Body of pancreas (tissue), 4 donors: Measurements from ENCODE around the gene PAGE5. TPM values are rescaled to one million over a fixed set of nuclear protein-coding genes. Genes with fewer than 3 reads are reported as not detected.

Experiments
- ATAC-seq: fragments of 150-250 bp; one replicate; pipeline ENCODE4 v1.9.1; 2016
- DNase-seq, 4 donors: peaks; one replicate each; pipeline ENCODE4 v3.0.0-alpha.2; 2019
- H3K27ac ChIP-seq, 4 donors: fragments of 200-600 bp; sonication (generic); 1 replicate in 3 of 4; 2 replicates in 1 of 4; pipeline versions ENCODE4 v1.5.1 to v1.6.1; 2016 to 2019; ENCODE audit warnings: mild to moderate bottlenecking in 1 of 4, mixed read lengths in 1 of 4, moderate library complexity in 1 of 4
- H3K27me3 ChIP-seq, 2 donors: fragments of 200-600 bp; sonication (generic); one replicate each; pipeline ENCODE4 v1.6.0; 2016; ENCODE audit warnings: mild to moderate bottlenecking in 1 of 2
- H3K36me3 ChIP-seq, 2 donors: fragments of 200-600 bp; sonication (generic); replicated peaks in 1 of 2; 2 replicates each; pipeline ENCODE4 v1.5.1; 2016; ENCODE audit warnings: low read depth in 2 of 2; ENCODE audit not compliant: insufficient read depth in 1 of 2
- H3K4me1 ChIP-seq: fragments of 200-600 bp; sonication (generic); one replicate; pipeline ENCODE4 v1.6.0; 2016
- H3K4me3 ChIP-seq, 2 donors: fragments of 200-600 bp; sonication (generic); 1 replicate in 1 of 2; 2 replicates in 1 of 2; pipeline ENCODE4 v1.5.1; 2016 to 2019
- H3K9me3 ChIP-seq, 3 donors: fragments of 200-600 bp; sonication (generic); 1 replicate in 2 of 3; 2 replicates in 1 of 3; pipeline ENCODE4 v1.5.1; 2016
- CTCF ChIP-seq, 7 experiments: fragments of 450-650 bp in 4 of 7; fragments of 200-600 bp in 3 of 7; sonication (generic) in 3 of 7; IDR thresholded peaks; one replicate each; pipeline ENCODE4 v1.5.1; 2016 to 2019; ENCODE audit warnings: antibody characterized with exemption in 7 of 7
- POLR2A ChIP-seq, 3 donors: fragments of 450-650 bp; IDR thresholded peaks; one replicate each; pipeline ENCODE4 v1.6.1; 2016; ENCODE audit warnings: antibody characterized with exemption in 3 of 3, mild to moderate bottlenecking in 2 of 3
- WGBS, 2 donors: methylation state at CpG; one replicate each; pipeline ENCODE4 v1.1.5; 2017; 5-methylcytosine and 5-hydroxymethylcytosine counted together
- intact Hi-C: fragments of 100-400 bp; cut with DNase I; formaldehyde crosslinking; loops from one replicate; pipeline ENCODE4 v1.15.1; 2023
- total RNA-seq, 2 donors: library from RNA; depleted of rRNA; stranded (reverse); fragments of >200 nt; gene quantifications; one replicate each; pipeline ENCODE4 v1.1.0, GENCODE V29; 2016

PAGE5 gene
- not detected for total RNA-seq

DNA sequence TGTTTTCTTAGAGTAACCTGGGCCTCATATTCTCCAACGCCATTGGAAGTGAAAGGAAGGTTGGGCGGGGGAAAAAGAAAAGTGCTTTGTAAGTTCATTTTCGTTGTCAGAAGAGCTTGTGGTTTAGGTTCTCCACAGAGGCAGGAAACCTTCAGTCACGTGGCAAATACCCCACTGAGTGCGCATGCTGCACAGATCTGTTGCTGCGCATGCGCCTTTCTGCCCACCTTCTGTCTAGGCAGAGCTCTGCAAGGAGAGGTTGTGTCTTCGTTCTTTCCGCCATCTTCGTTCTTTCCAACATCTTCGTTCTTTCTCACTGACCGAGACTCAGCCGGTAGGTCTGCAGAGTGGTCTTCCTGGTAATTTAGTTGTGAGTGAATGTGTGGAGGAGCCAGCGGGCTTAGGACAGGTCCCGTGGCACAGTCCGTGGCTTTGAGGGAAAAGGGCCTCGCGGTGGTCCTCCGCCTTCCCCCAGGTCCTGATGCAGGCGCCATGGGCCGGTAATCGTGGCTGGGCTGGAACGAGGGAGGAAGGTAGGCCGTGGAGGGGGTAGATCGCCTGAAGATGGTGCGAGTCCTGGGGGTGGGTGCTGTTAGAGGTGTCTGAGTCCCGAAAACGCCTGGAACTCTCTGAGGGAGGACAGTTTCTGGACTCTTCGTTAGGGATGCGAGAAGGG lies at the start of gene PAGE5:
Gene PAGE5, plus strand, starts transcription at position 228 of the 676 bp plus-strand sequence. CDS start 1,037 bp downstream, outside the sequence.
- intact Hi-C loops, result loop anchor here (10.0 kb wide), 1 partner anchor 45 kb away; no protein-coding TSS in a partner anchor
- DNase-seq (no peak), ATAC-seq (no peak)
- no peaks in the 10 kb centered on the region for H3K36me3 ChIP-seq
- H3K27ac ChIP-seq, result no peak within 1 kb of the TSS
- H3K9me3 ChIP-seq, result no peaks in the 10 kb centered on the region
- no peak within 1 kb of the TSS for H3K4me3 ChIP-seq
- no peaks in the 10 kb centered on the region for H3K4me1 ChIP-seq
- 77 to 82% methylated on average over 22 to 29 of the region's 30 CpGs for WGBS, 2 donors
- no peak for TF ChIP-seq CTCF (IDR thresholded peaks at IDR 0.05)
- TF ChIP-seq POLR2A (IDR thresholded peaks at IDR 0.05), result no peak
- no peaks in the 10 kb centered on the region for H3K27me3 ChIP-seq

DNA sequence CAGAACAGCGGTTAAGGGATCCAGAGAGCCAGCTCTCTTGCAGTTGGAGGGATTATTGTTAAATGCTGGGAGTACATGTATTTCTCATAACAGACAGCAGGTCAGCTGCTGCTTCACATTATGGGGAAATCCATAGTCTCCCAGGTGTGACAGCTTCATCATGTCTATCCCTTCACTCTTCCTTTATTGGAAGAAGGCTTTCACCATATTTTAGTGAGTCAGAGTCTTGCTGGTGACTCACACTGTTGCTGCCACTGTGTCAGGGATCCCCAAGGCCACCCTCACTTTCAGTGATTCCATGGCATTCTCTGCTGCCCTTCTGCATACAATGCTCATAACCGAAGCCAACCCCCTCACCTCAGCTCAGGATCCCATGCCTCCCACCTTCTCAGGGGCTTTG lies 32.9 kb upstream of the PAGE5 start:
- WGBS, 2 donors, result 33 to 68% methylated on average over 1 to 2 of the region's 2 CpGs

GRCh38 chrX:55196688-55197087 lies 23.5 kb upstream of the PAGE5 start:
- Histone ChIP-seq H3K27me3 (no peaks in the 10 kb centered on the region), H3K4me3 (no peak overlapping the region), H3K4me1 (no peaks in the 10 kb centered on the region), H3K9me3 (no peaks in the 10 kb centered on the region), H3K27ac (no peak overlapping the region), H3K36me3 (no peaks in the 10 kb centered on the region)
- WGBS, 2 donors, result 0 to 95% methylated on average over 1 of the region's 1 CpG
- intact Hi-C loops, result no loop called here
- ATAC-seq, result no peak
- TF ChIP-seq POLR2A (IDR thresholded peaks at IDR 0.05) (no peak), CTCF (IDR thresholded peaks at IDR 0.05) (no peak)
- DNase-seq, result no peak

More for the DNA sequence above, 32.9 kb upstream of the PAGE5 start:
- no peak overlapping the region for H3K4me3 ChIP-seq
- intact Hi-C loops, result no loop called here
- TF ChIP-seq CTCF (IDR thresholded peaks at IDR 0.05), result no peak
- no peak for TF ChIP-seq POLR2A (IDR thresholded peaks at IDR 0.05)
- ATAC-seq (no peak), DNase-seq (no peak)
- no peaks in the 10 kb centered on the region for H3K4me1 ChIP-seq
- no peak overlapping the region for H3K27ac ChIP-seq
- H3K27me3 ChIP-seq, result no peaks in the 10 kb centered on the region
- no peaks in the 10 kb centered on the region for H3K9me3 ChIP-seq
- no peaks in the 10 kb centered on the region for H3K36me3 ChIP-seq

DNA sequence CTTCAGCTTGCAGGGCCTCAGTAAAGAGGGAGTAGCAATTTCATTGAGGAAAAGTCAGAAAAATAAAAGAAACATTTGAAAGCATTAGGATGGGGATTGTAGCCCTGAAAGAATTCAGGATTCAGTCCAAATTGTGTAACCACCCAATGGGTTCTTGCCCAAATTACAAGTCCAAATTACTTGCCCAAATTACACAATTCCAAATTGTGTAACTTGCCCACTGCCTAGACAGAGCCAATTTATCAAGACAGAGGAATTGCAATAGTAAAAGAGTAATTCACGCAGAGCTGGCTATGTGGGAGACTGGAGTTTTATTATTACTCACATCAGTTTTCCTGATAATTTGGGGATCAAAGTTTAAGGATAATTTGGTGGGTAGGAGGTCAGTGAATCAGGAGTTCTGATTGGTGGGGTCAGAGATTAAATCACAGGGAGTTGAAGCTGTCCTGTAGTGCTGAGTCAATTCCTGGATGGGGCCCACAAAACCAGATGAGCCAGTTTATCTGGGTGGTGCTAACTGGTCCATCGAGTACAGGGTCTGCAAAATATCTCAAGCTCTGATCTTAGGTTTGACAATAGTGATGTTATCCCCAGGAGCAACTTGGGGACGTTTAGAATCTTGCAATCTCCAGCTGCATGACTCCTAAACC lies 18.1 kb upstream of the PAGE5 start:
- Histone ChIP-seq H3K27ac (no peak overlapping the region), H3K36me3 (no peaks in the 10 kb centered on the region), H3K4me3 (no peak overlapping the region), H3K4me1 (no peaks in the 10 kb centered on the region), H3K27me3 (no peaks in the 10 kb centered on the region), H3K9me3 (no peaks in the 10 kb centered on the region)
- WGBS, 2 donors, result 35 to 47% methylated on average over 2 of the region's 3 CpGs
- no peak for ATAC-seq
- TF ChIP-seq CTCF (IDR thresholded peaks at IDR 0.05) (no peak), POLR2A (IDR thresholded peaks at IDR 0.05) (no peak)
- DNase-seq, result no peak
- intact Hi-C loops, result no loop called here
